ENCODE measurements around the gene SYPL1.

The SYPL1 gene

GRCh38 chr7:106073701-106074100 is 38.4 kb downstream of the SYPL1 start:
- H3K27ac ChIP-seq (ENCODE audit: extremely low read depth, low read depth, low read length), result no peak overlapping the region
- no peaks in the 10 kb centered on the region for H3K36me3 ChIP-seq (ENCODE audit: control insufficient read depth in 2 of 2, insufficient read depth in 1 of 2, low read length in 2 of 2)
- no peaks in the 10 kb centered on the region for H3K9me3 ChIP-seq (ENCODE audit: control insufficient read depth, insufficient read depth, low read depth, low read length)
- H3K4me1 ChIP-seq (ENCODE audit: control insufficient read depth, insufficient read depth, low read length), result peaks cover 22% of the 10 kb centered on the region
- ChIA-PET POLR2A (no interaction called here), CTCF (interaction anchor here (1.9 to 4.4 kb wide), 2 partner anchors 16 to 81 kb away, joined by 6 to 21 read pairs; no protein-coding TSS in a partner anchor)
- no peak overlapping the region for H3K4me3 ChIP-seq (ENCODE audit: low read depth, low read length)
- TF ChIP-seq PRDM6 (tag by site-specific recombination; IDR thresholded peaks at IDR 0.05) (no peak), FEZF1 (tag by site-specific recombination; IDR thresholded peaks at IDR 0.05) (no peak), SCRT1 (tag by site-specific recombination; IDR thresholded peaks at IDR 0.05; ENCODE audit: borderline replicate concordance) (no peak), ZNF426 (tag by site-specific recombination; IDR thresholded peaks at IDR 0.05) (no peak), ZNF626 (tag by site-specific recombination; IDR thresholded peaks at IDR 0.05) (no peak), ZNF174 (tag by site-specific recombination; IDR thresholded peaks at IDR 0.05) (no peak), ZNF785 (tag by site-specific recombination; IDR thresholded peaks at IDR 0.05) (no peak), ZNF544 (tag by site-specific recombination; IDR thresholded peaks at IDR 0.05) (no peak), ZNF202 (tag by site-specific recombination; IDR thresholded peaks at IDR 0.05; ENCODE audit: borderline replicate concordance) (no peak)

- ChIA-PET POLR2A (interaction anchor here (3.1 kb wide), 1 partner anchor 39 kb away, joined by 12 read pairs; the partner anchor contains the start of gene SYPL1), CTCF (interaction anchor here (0.5 to 4.4 kb wide), 8 partner anchors 8 to 936 kb away, joined by 3 to 21 read pairs (median 4); no protein-coding TSS in a partner anchor)
- H3K36me3 ChIP-seq (ENCODE audit: control insufficient read depth in 2 of 2, insufficient read depth in 1 of 2, low read length in 2 of 2), result no peaks in the 10 kb centered on the region
- TF ChIP-seq ZNF18 (tag by site-specific recombination; IDR thresholded peaks at IDR 0.05) (0 out of 2 replicates have a peak, but pooled peaks have one; percentile 33), PRDM6 (tag by site-specific recombination; IDR thresholded peaks at IDR 0.05) (peak; percentile 51; the same call in 1 of the 2 replicates), ZNF48 (tag by site-specific recombination; IDR thresholded peaks at IDR 0.05) (no peak), ZNF214 (tag by site-specific recombination; IDR thresholded peaks at IDR 0.05; ENCODE audit: borderline replicate concordance) (no peak), ZNF707 (tag by site-specific recombination; IDR thresholded peaks at IDR 0.05) (no peak), ZBTB48 (tag by site-specific recombination; IDR thresholded peaks at IDR 0.05) (no peak), ZNF510 (tag by site-specific recombination; IDR thresholded peaks at IDR 0.05; ENCODE audit: insufficient replicate concordance) (no peak)
- peak overlapping the region; percentile 45 for H3K27ac ChIP-seq (ENCODE audit: extremely low read depth, low read depth, low read length)
- H3K4me3 ChIP-seq (ENCODE audit: low read depth, low read length), result no peak overlapping the region
- H3K9me3 ChIP-seq (ENCODE audit: control insufficient read depth, insufficient read depth, low read depth, low read length), result no peaks in the 10 kb centered on the region
- peaks cover 22% of the 10 kb centered on the region for H3K4me1 ChIP-seq (ENCODE audit: control insufficient read depth, insufficient read depth, low read length)
These were observed 39.4 kb downstream of the SYPL1 start for GRCh38 chr7:106072715-106073091.

- Histone ChIP-seq H3K4me1 (ENCODE audit: control insufficient read depth, insufficient read depth, low read length) (peaks cover 22% of the 10 kb centered on the region), H3K36me3 (ENCODE audit: control insufficient read depth in 2 of 2, insufficient read depth in 1 of 2, low read length in 2 of 2) (no peaks in the 10 kb centered on the region), H3K27ac (ENCODE audit: extremely low read depth, low read depth, low read length) (peak overlapping the region; percentile 45), H3K9me3 (ENCODE audit: control insufficient read depth, insufficient read depth, low read depth, low read length) (no peaks in the 10 kb centered on the region), H3K4me3 (ENCODE audit: low read depth, low read length) (no peak overlapping the region)
- CTCF ChIA-PET, result interaction anchor here (0.5 to 4.4 kb wide), 7 partner anchors 9 to 935 kb away, joined by 3 to 21 read pairs (median 4); no protein-coding TSS in a partner anchor
- POLR2A ChIA-PET, result interaction anchor here (3.1 kb wide), 1 partner anchor 39 kb away, joined by 12 read pairs; the partner anchor contains the start of gene SYPL1
- TF ChIP-seq ZNF433 (tag by site-specific recombination; IDR thresholded peaks at IDR 0.05; ENCODE audit: low read depth), result no peak
- no peak for TF ChIP-seq ZNF202 (tag by site-specific recombination; IDR thresholded peaks at IDR 0.05; ENCODE audit: borderline replicate concordance)
- TF ChIP-seq ZNF138 (tag by site-specific recombination; IDR thresholded peaks at IDR 0.05; ENCODE audit: borderline replicate concordance), result no peak
- TF ChIP-seq ZNF654 (tag by site-specific recombination; IDR thresholded peaks at IDR 0.05; ENCODE audit: low read depth), result no peak
- TF ChIP-seq PATZ1 (tag by site-specific recombination; IDR thresholded peaks at IDR 0.05), result no peak
These were observed 40.0 kb downstream of the SYPL1 start for GRCh38 chr7:106071999-106072714.

Measured in HEK293 (cell line).